MCF 10A (cell line): ENCODE data around the gene CEP85L. TPM values are rescaled to one million over a fixed set of nuclear protein-coding genes. Genes with fewer than 3 reads are reported as not detected.

Source experiments
- BruUV-seq: library from RNA; stranded (reverse); fragments of 400-500 nt; replicated peaks from 2 replicates; lab custom pipeline; 2021; lab: Mats Ljungman, UMichigan
- CTCF ChIA-PET: fragments of 300-600 bp; sonication (Branson Sonifier 250); formaldehyde crosslinking; extraction: SDS; loops from one replicate; lab custom pipeline; 2021; ENCODE audit warnings: antibody characterized with exemption, inconsistent platforms; lab: Yijun Ruan, JAX
- POLR2A ChIA-PET: fragments of 300-600, 350-650 bp; sonication (Branson Sonifier 250); formaldehyde crosslinking; extraction: SDS; loops from one replicate; lab custom pipeline; 2020; ENCODE audit warnings: antibody characterized with exemption, inconsistent platforms; lab: Yijun Ruan, JAX
- DNase-seq: peaks from one replicate; pipeline ENCODE4 v3.0.0-alpha.2; 2018; ENCODE audit not compliant: unreplicated experiment
- H3K27ac Mint-ChIP-seq: one replicate; pipeline ENCODE4 v1.8.0; 2022; ENCODE audit warnings: mild to moderate bottlenecking, low read depth, mixed read lengths; ENCODE audit not compliant: unreplicated experiment
- H3K27me3 Mint-ChIP-seq: one replicate; pipeline ENCODE4 v1.8.0; 2022; ENCODE audit warnings: mixed read lengths; ENCODE audit not compliant: insufficient read depth, unreplicated experiment
- H3K36me3 Mint-ChIP-seq: one replicate; pipeline ENCODE4 v1.8.0; 2022; ENCODE audit warnings: mild to moderate bottlenecking, moderate library complexity, mixed read lengths; ENCODE audit not compliant: insufficient read depth, unreplicated experiment
- H3K4me1 Mint-ChIP-seq: one replicate; pipeline ENCODE4 v1.8.0; 2022; ENCODE audit warnings: mixed read lengths; ENCODE audit not compliant: insufficient read depth, unreplicated experiment
- H3K4me3 Mint-ChIP-seq: one replicate; pipeline ENCODE4 v1.8.0; 2022; ENCODE audit warnings: mild to moderate bottlenecking, moderate library complexity, mixed read lengths; ENCODE audit not compliant: unreplicated experiment
- H3K9me3 Mint-ChIP-seq: one replicate; pipeline ENCODE4 v1.8.0; 2022; ENCODE audit warnings: mixed read lengths; ENCODE audit not compliant: unreplicated experiment
- CTCF ChIP-seq: fragments of 200-600 bp; IDR thresholded peaks from one replicate; pipeline ENCODE4 v1.8.0; 2022; ENCODE audit warnings: antibody characterized with exemption, mild to moderate bottlenecking; ENCODE audit not compliant: unreplicated experiment
- intact Hi-C: fragments of 100-400 bp; cut with micrococcal nuclease; formaldehyde crosslinking; loops from 2 replicates; pipeline ENCODE4 v1.14.1; 2022
- total RNA-seq: library from RNA; stranded (reverse); gene quantifications from 2 replicates; pipeline ENCODE4 v1.2.3, GENCODE V29; 2022

Gene CEP85L
- total RNA-seq, 1 experiment from 2014 or later: 8.4 TPM

DNA sequence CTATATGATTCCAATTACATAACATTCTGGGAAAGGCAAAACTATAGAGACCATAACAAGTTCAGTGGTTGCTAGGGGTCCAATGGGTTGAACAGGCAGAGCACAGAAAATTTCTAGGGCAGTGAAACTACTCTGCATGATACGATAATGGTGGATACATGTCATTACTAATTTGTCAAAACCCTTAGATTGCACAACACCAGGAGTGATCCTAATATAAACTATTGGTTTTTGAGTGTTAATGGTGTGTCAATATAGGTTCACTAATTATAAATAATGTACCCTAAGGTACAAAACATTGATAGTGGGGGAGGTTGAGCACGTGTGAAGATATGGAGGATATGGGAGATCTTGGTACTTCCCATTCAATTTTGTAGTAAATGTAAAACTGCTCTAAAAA lies 145.7 kb downstream of the CEP85L start:
- Mint-ChIP-seq H3K4me3 (no peak overlapping the region), H3K36me3 (no peaks in the 10 kb centered on the region), H3K27me3 (no peaks in the 10 kb centered on the region), H3K4me1 (no peaks in the 10 kb centered on the region), H3K27ac (no peak overlapping the region), H3K9me3 (peaks cover 12% of the 10 kb centered on the region)
- BruUV-seq: no TSS peak
- intact Hi-C loops: loop anchor here (5.0 kb wide), 1 partner anchor 663 kb away; no protein-coding TSS in a partner anchor
- ChIA-PET CTCF (interaction anchor here (0.6 kb wide), 1 partner anchor 34 kb away, joined by 4 read pairs; no protein-coding TSS in a partner anchor), POLR2A (no interaction called here)
- no peak for TF ChIP-seq CTCF
- no peak for DNase-seq

- Mint-ChIP-seq H3K4me1 (no peaks in the 10 kb centered on the region), H3K9me3 (peaks cover 17% of the 10 kb centered on the region), H3K36me3 (no peaks in the 10 kb centered on the region), H3K27ac (no peak overlapping the region), H3K4me3 (no peak overlapping the region), H3K27me3 (no peaks in the 10 kb centered on the region)
- ChIA-PET CTCF (interaction anchor here (1.5 kb wide), 1 partner anchor 219 kb away, joined by 6 read pairs; no protein-coding TSS in a partner anchor), POLR2A (interaction anchor here (0.7 kb wide), 1 partner anchor 12 kb away, joined by 3 read pairs; no protein-coding TSS in a partner anchor)
- no TSS peak for BruUV-seq
- intact Hi-C loops: loop anchor here (5.0 kb wide), 1 partner anchor 662 kb away; no protein-coding TSS in a partner anchor
- TF ChIP-seq CTCF: no peak
- DNase-seq: no peak
Measured at GRCh38 chr6:118504611-118505010, 146.8 kb downstream of the CEP85L start.

DNA sequence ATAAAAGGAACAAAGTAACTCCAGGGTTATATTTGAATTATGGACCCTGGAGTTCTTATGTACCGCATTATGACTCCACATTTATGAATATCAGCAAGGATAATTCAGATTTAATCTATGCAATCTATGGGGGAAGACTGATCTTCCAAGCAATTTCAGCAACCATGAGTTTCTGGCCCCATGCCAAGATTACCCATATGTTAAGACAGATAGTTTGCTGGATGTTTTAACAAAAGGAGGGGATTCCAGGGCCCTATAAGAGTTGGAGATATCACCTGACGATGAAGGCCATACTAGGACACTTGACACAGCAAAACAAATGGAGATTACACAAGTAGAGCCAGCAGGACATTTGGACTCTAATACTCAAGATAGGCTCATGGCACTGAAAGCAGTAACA lies 149.2 kb downstream of the CEP85L start:
- CTCF ChIA-PET: interaction anchor here (1.6 kb wide), 2 partner anchors 10 to 216 kb away, joined by 4 read pairs; no protein-coding TSS in a partner anchor
- Mint-ChIP-seq H3K36me3 (no peaks in the 10 kb centered on the region), H3K4me3 (no peak overlapping the region), H3K9me3 (peaks cover 17% of the 10 kb centered on the region), H3K27ac (no peak overlapping the region), H3K27me3 (no peaks in the 10 kb centered on the region), H3K4me1 (no peaks in the 10 kb centered on the region)
- intact Hi-C loops: no loop called here
- DNase-seq: peak; percentile 11
- BruUV-seq: no TSS peak
- no peak for TF ChIP-seq CTCF
- POLR2A ChIA-PET: no interaction called here

DNA sequence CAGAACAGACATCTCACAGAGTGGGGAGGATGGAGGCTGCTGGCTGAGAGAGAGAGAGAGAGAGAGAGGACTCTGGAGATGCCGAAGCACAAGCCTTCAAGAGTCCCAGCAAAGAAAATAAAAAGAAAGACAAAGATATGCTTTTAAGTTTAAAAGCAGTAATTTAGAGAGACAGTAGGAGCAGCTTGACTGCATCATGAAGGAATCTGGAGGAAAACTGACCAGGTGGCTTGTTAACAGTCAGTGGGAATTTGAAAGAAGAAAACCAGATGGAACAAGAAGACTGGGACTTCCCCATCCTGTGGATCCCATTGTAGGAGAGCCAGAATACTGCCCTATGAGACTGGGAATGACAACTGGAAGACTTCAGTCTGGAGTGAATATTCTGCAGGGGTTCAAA lies 149.6 kb downstream of the CEP85L start:
- H3K9me3 Mint-ChIP-seq: peaks cover 17% of the 10 kb centered on the region
- TF ChIP-seq CTCF: no peak
- ChIA-PET POLR2A (no interaction called here), CTCF (interaction anchor here (0.9 to 1.6 kb wide), 2 partner anchors 47 to 216 kb away, joined by 3 to 4 read pairs; no protein-coding TSS in a partner anchor)
- no peaks in the 10 kb centered on the region for H3K4me1 Mint-ChIP-seq
- no peak for DNase-seq
- no peak overlapping the region for H3K27ac Mint-ChIP-seq
- H3K4me3 Mint-ChIP-seq: no peak overlapping the region
- no peaks in the 10 kb centered on the region for H3K27me3 Mint-ChIP-seq
- no peaks in the 10 kb centered on the region for H3K36me3 Mint-ChIP-seq
- intact Hi-C loops: no loop called here
- no TSS peak for BruUV-seq
